Measurements from ENCODE around the gene ZRANB3.
"Not testable (repeated sequence)": the region's sequence is repeated elsewhere in the genome, so short reads cannot be mapped to it uniquely, and the experiment has no call there.

ZRANB3 gene

GRCh38 chr2:135373702-135374101 is 157.3 kb downstream of the ZRANB3 start:
- Histone ChIP-seq H3K4me3 (ENCODE audit: low read length, poor library complexity, severe bottlenecking) (no peak overlapping the region), H3K79me2 (ENCODE audit: insufficient read depth, low read length) (no peaks in the 10 kb centered on the region), H3F3A (ENCODE audit: low read depth) (no peaks in the 10 kb centered on the region), H4K20me1 (ENCODE audit: insufficient read depth, low read length, poor library complexity, severe bottlenecking) (no peaks in the 10 kb centered on the region), H3K9me3 (ENCODE audit: insufficient read depth, low read depth, low read length) (no peaks in the 10 kb centered on the region), H3K36me3 (ENCODE audit: insufficient read depth, low read length) (no peaks in the 10 kb centered on the region), H3K9ac (ENCODE audit: low read depth, low read length, poor library complexity, severe bottlenecking) (no peak overlapping the region), H3K27me3 (ENCODE audit: insufficient read depth, low read length, poor library complexity, severe bottlenecking) (no peaks in the 10 kb centered on the region), H3K9me2 (replicated peaks; ENCODE audit: low read depth, low read length) (no peaks in the 10 kb centered on the region), H2AFZ (ENCODE audit: low read length) (no peak overlapping the region), H3K4me2 (ENCODE audit: low read depth, low read length, poor library complexity, severe bottlenecking) (no peak overlapping the region), H3K4me1 (ENCODE audit: insufficient read depth, low read length, poor library complexity, severe bottlenecking) (no peaks in the 10 kb centered on the region)
- TF ChIP-seq EZH2phosphoT487 (IDR thresholded peaks at IDR 0.05; ENCODE audit: borderline replicate concordance), result no peak
- TF ChIP-seq CTCF (conservative IDR thresholded peaks at IDR 0.05; ENCODE audit: low read length), result no peak

DNA sequence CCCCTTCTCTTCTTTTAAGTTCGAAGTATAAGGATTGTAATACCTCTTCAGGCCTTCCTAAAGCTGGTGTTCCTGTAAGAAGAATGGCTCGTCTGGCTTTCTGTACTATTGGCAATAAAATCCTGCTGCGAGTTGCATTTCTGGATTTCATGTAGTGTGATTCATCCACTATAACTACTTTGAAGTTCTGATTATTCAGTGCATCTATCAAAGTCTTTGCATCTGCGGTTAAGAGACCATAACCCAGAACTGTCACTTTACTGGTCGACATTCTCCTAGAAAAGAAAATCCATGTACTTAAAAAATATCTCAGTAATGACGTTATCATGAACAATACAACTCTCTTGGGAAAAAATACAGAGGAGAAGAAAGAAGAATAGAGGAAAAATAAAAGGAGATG is 181.1 kb downstream of the ZRANB3 start:
- no peak for TF ChIP-seq CTCF (conservative IDR thresholded peaks at IDR 0.05; ENCODE audit: low read length)
- TF ChIP-seq EZH2phosphoT487 (IDR thresholded peaks at IDR 0.05; ENCODE audit: borderline replicate concordance), result no peak
- H3K36me3 ChIP-seq (ENCODE audit: insufficient read depth, low read length), result peaks cover 9% of the 10 kb centered on the region; the same call in 1 of the 2 replicates
- no peak overlapping the region for H3K9ac ChIP-seq (ENCODE audit: low read depth, low read length, poor library complexity, severe bottlenecking)

DNA sequence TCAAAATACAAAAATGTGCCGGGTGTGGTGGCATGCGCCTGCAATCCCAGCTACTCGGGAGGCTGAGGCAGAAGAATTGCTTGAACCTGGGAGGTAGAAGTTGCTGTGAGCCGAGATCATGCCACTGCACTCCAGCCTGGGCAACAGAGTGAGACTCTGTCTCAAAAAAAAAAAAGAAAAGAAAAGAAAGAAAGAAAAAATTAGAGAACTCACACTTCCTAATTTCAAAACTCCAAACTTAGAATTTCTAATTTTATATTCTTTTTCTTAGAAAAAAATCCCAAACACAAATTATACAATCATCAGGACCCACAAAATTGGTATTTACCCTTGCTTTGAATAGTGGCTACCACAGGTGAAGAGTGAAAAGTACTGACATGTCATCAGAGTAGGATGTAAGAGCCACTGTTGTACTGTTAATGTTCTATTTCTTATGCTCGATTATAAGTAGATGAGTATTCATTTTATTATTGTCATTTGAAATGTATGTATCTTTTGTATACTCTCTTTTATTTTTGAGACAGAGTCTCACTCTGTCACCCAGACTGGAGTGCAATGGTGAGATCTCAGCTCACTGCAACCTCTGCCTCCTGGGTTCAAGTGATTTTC is 182.8 kb downstream of the ZRANB3 start:
- not testable (repeated sequence) for H3K4me1 ChIP-seq (ENCODE audit: insufficient read depth, low read length, poor library complexity, severe bottlenecking); H4K20me1 ChIP-seq (ENCODE audit: insufficient read depth, low read length, poor library complexity, severe bottlenecking); H3F3A ChIP-seq (ENCODE audit: low read depth); H3K4me2 ChIP-seq (ENCODE audit: low read depth, low read length, poor library complexity, severe bottlenecking); H3K27me3 ChIP-seq (ENCODE audit: insufficient read depth, low read length, poor library complexity, severe bottlenecking); H2AFZ ChIP-seq (ENCODE audit: low read length); H3K9ac ChIP-seq (ENCODE audit: low read depth, low read length, poor library complexity, severe bottlenecking); H3K79me2 ChIP-seq (ENCODE audit: insufficient read depth, low read length); H3K9me2 ChIP-seq (replicated peaks; ENCODE audit: low read depth, low read length); H3K4me3 ChIP-seq (ENCODE audit: low read length, poor library complexity, severe bottlenecking); H3K36me3 ChIP-seq (ENCODE audit: insufficient read depth, low read length); H3K9me3 ChIP-seq (ENCODE audit: insufficient read depth, low read depth, low read length)

More for the DNA sequence above, 181.1 kb downstream of the ZRANB3 start:
- Histone ChIP-seq H3K9me2 (replicated peaks; ENCODE audit: low read depth, low read length) (no peaks in the 10 kb centered on the region), H3K27me3 (ENCODE audit: insufficient read depth, low read length, poor library complexity, severe bottlenecking) (no peaks in the 10 kb centered on the region), H3F3A (ENCODE audit: low read depth) (no peaks in the 10 kb centered on the region), H2AFZ (ENCODE audit: low read length) (no peak overlapping the region), H3K9me3 (ENCODE audit: insufficient read depth, low read depth, low read length) (no peaks in the 10 kb centered on the region), H3K4me3 (ENCODE audit: low read length, poor library complexity, severe bottlenecking) (no peak overlapping the region), H3K79me2 (ENCODE audit: insufficient read depth, low read length) (no peaks in the 10 kb centered on the region), H3K4me1 (ENCODE audit: insufficient read depth, low read length, poor library complexity, severe bottlenecking) (no peaks in the 10 kb centered on the region), H3K4me2 (ENCODE audit: low read depth, low read length, poor library complexity, severe bottlenecking) (no peak overlapping the region), H4K20me1 (ENCODE audit: insufficient read depth, low read length, poor library complexity, severe bottlenecking) (no peaks in the 10 kb centered on the region)

DNA sequence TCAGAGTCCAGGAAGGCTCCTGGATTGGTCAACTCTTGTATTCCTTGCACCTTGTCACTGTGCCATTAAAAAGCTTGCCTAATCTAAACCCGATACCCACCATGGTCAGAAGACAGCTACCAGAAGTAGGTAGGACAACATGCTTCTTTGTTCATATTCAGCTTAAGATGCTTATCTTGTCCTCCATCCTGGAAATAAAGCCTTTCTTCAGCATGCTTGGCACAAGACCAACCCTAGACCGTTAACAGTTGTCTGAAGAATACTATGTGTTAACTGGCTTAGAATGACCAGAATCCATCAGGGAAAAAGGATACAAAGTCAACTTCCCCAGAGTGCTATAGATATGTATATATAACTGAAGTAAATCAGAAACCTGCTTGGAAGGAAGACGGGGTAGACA is 193.9 kb downstream of the ZRANB3 start:
- no peaks in the 10 kb centered on the region for H3K4me1 ChIP-seq (ENCODE audit: insufficient read depth, low read length, poor library complexity, severe bottlenecking)
- H3K9me3 ChIP-seq (ENCODE audit: insufficient read depth, low read depth, low read length), result no peaks in the 10 kb centered on the region
- H4K20me1 ChIP-seq (ENCODE audit: insufficient read depth, low read length, poor library complexity, severe bottlenecking), result no peaks in the 10 kb centered on the region
- H3K36me3 ChIP-seq (ENCODE audit: insufficient read depth, low read length), result no peaks in the 10 kb centered on the region
- H2AFZ ChIP-seq (ENCODE audit: low read length), result no peak overlapping the region
- H3K79me2 ChIP-seq (ENCODE audit: insufficient read depth, low read length), result no peaks in the 10 kb centered on the region
- H3F3A ChIP-seq (ENCODE audit: low read depth), result no peaks in the 10 kb centered on the region
- no peak for TF ChIP-seq EZH2phosphoT487 (IDR thresholded peaks at IDR 0.05; ENCODE audit: borderline replicate concordance)
- TF ChIP-seq CTCF (conservative IDR thresholded peaks at IDR 0.05; ENCODE audit: low read length), result no peak
- no peak overlapping the region for H3K4me2 ChIP-seq (ENCODE audit: low read depth, low read length, poor library complexity, severe bottlenecking)
- no peaks in the 10 kb centered on the region for H3K9me2 ChIP-seq (replicated peaks; ENCODE audit: low read depth, low read length)
- H3K9ac ChIP-seq (ENCODE audit: low read depth, low read length, poor library complexity, severe bottlenecking), result no peak overlapping the region
- no peak overlapping the region for H3K4me3 ChIP-seq (ENCODE audit: low read length, poor library complexity, severe bottlenecking)
- H3K27me3 ChIP-seq (ENCODE audit: insufficient read depth, low read length, poor library complexity, severe bottlenecking), result no peaks in the 10 kb centered on the region
